ENCODE measurements around the gene ABR. TPM values are rescaled to one million over a fixed set of nuclear protein-coding genes. Genes with fewer than 3 reads are reported as not detected.

The ABR gene
- total RNA-seq, 4 donors from 2014 or later, result 78.0 to 208 (median 106) TPM

- 86% methylated on average over 9 of the region's 9 CpGs for WGBS
- DNase-seq (ENCODE audit: low spot score in 2 of 2), result no peak
- Histone ChIP-seq H3K4me1 (peaks cover 11% of the 10 kb centered on the region), H3K36me3 (no peaks in the 10 kb centered on the region), H3K9me3 (no peaks in the 10 kb centered on the region), H3K27ac (peak overlapping the region; percentile 13), H3K4me3 (no peak overlapping the region), H3K27me3 (no peaks in the 10 kb centered on the region)
- no peak for TF ChIP-seq POLR2A (IDR thresholded peaks at IDR 0.05)
- no peak for TF ChIP-seq CTCF (IDR thresholded peaks at IDR 0.05)
- TF ChIP-seq EP300 (IDR thresholded peaks at IDR 0.05), result no peak
- TF ChIP-seq POLR2AphosphoS5 (IDR thresholded peaks at IDR 0.05), result no peak
Measured at GRCh38 chr17:970364-970763, 209.4 kb downstream of the ABR start.

GRCh38 chr17:969811-970355 is 209.9 kb downstream of the ABR start:
- no peak for TF ChIP-seq POLR2A (IDR thresholded peaks at IDR 0.05)
- TF ChIP-seq EP300 (IDR thresholded peaks at IDR 0.05), result no peak
- no peak for TF ChIP-seq CTCF (IDR thresholded peaks at IDR 0.05)
- TF ChIP-seq POLR2AphosphoS5 (IDR thresholded peaks at IDR 0.05), result no peak
- H3K27ac ChIP-seq, result peak overlapping the region; percentile 13
- 53% methylated on average over 18 of the region's 18 CpGs for WGBS
- no peaks in the 10 kb centered on the region for H3K9me3 ChIP-seq
- no peak overlapping the region for H3K4me3 ChIP-seq
- H3K4me1 ChIP-seq, result peaks cover 8% of the 10 kb centered on the region
- no peak for DNase-seq (ENCODE audit: low spot score in 2 of 2)
- no peaks in the 10 kb centered on the region for H3K27me3 ChIP-seq
- no peaks in the 10 kb centered on the region for H3K36me3 ChIP-seq

DNA sequence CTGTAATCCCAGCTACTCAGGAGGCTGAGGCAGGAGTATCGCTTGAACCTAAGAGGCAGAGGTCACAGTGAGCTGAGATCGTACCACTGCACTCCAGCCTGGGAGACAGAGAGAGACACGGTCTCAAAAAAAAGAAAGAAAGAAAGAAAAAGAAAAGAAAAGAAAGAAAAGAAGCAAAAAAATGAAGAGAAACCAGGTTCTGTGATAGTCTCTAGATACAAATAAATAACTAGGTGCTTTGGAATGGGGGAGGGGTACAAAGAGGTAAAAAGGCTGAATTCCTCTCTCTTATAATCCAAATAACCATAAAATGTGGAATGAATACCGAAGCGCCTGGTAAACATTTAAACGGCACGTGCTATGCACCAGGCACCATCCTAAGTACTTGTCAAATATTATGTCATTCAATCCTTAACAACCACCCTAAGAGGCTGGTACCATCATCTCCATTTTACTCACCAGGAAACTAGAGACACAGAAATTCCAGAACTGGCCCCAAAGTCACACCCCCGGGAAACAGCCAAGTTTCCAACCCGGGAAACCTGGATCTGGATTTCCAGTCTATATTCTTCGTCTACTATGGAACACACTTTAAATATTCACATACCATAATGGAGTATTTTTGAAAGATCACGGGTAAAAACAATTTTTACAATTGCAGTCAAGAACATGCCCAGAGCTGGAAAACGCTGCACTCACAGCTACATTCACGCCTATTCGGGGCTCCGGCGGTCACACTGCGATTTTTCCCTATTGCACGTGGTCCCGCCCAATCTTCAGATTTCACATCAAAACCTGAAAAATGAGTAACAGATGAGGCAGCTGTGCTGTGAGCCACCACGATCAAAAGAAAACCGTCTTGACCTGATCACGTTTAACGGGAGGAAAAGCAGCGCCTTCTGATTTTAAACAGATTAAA is 210.7 kb downstream of the ABR start:
- Histone ChIP-seq H3K4me3 (no peak overlapping the region), H3K36me3 (no peaks in the 10 kb centered on the region), H3K27me3 (no peaks in the 10 kb centered on the region), H3K9me3 (no peaks in the 10 kb centered on the region), H3K4me1 (peaks cover 11% of the 10 kb centered on the region), H3K27ac (no peak overlapping the region)
- WGBS, result 73% methylated on average over 24 of the region's 24 CpGs
- TF ChIP-seq POLR2AphosphoS5 (IDR thresholded peaks at IDR 0.05), result no peak
- no peak for TF ChIP-seq EP300 (IDR thresholded peaks at IDR 0.05)
- TF ChIP-seq CTCF (IDR thresholded peaks at IDR 0.05), result no peak
- no peak for TF ChIP-seq POLR2A (IDR thresholded peaks at IDR 0.05)
- DNase-seq (ENCODE audit: low spot score in 2 of 2), result no peak

GRCh38 chr17:967122-967521 is 212.7 kb downstream of the ABR start:
- no peak for DNase-seq (ENCODE audit: low spot score in 2 of 2)
- WGBS, result 93% methylated on average over 9 of the region's 9 CpGs
- peaks cover 6% of the 10 kb centered on the region for H3K4me1 ChIP-seq
- TF ChIP-seq POLR2A (IDR thresholded peaks at IDR 0.05), result no peak
- no peak for TF ChIP-seq POLR2AphosphoS5 (IDR thresholded peaks at IDR 0.05)
- TF ChIP-seq EP300 (IDR thresholded peaks at IDR 0.05), result no peak
- no peak for TF ChIP-seq CTCF (IDR thresholded peaks at IDR 0.05)
- H3K9me3 ChIP-seq, result no peaks in the 10 kb centered on the region
- no peak overlapping the region for H3K27ac ChIP-seq
- H3K36me3 ChIP-seq, result no peaks in the 10 kb centered on the region
- no peaks in the 10 kb centered on the region for H3K27me3 ChIP-seq
- H3K4me3 ChIP-seq, result no peak overlapping the region

DNA sequence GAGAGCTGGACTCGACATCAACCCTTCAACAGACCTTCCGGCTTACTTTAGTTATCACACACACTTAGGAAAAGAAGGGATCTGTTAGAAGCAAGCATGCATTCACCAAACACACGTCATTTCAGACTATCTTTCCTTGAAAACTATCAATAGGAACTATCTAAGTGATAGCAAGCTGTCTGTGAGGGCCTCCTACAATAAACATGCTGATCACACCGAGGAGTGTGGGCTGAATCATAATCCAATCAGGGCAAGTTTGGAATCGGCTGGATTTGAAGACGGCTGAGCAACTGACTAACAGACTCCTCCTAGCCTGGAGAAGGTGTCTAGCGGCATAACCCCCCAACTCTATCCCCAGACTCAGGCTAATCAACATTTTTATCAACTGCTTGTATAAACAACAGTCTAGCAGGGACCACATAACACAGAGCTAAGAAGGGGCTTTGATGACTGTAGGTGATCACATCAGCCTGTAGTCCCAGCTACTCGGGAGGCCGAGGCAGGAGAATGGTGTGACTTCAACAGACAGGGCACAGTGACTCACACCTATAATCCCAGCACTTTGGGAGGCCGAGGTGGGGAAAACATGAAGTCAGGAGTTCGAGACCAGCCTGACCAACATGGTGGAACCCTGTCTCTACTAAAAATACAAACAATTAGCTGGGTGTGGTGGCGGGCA is 214.3 kb downstream of the ABR start:
- WGBS, result 87% methylated on average over 12 of the region's 12 CpGs
- TF ChIP-seq POLR2A (IDR thresholded peaks at IDR 0.05) (no peak), POLR2AphosphoS5 (IDR thresholded peaks at IDR 0.05) (no peak), CTCF (IDR thresholded peaks at IDR 0.05) (no peak), EP300 (IDR thresholded peaks at IDR 0.05) (no peak)
- H3K27ac ChIP-seq, result no peak overlapping the region
- peaks cover 6% of the 10 kb centered on the region for H3K4me1 ChIP-seq
- H3K4me3 ChIP-seq, result no peak overlapping the region
- no peaks in the 10 kb centered on the region for H3K36me3 ChIP-seq
- H3K9me3 ChIP-seq, result no peaks in the 10 kb centered on the region
- H3K27me3 ChIP-seq, result no peaks in the 10 kb centered on the region
- DNase-seq (ENCODE audit: low spot score in 2 of 2), result no peak

Measured in suprapubic skin (tissue), 4 donors.